Endothelial cell of umbilical vein (primary cell): ENCODE data around the gene SNX12. TPM values are rescaled to one million over a fixed set of nuclear protein-coding genes. Genes with fewer than 3 reads are reported as not detected.

Source experiments
- BruUV-seq: library from RNA; stranded (reverse); fragments of 400-500 nt; replicated peaks from 2 replicates; lab custom pipeline; 2021; lab: Mats Ljungman, UMichigan
- CTCF ChIA-PET: fragments of 300-600, 350-600 bp; sonication (Branson Sonifier 250); formaldehyde crosslinking; loops from one replicate; lab custom pipeline; 2021; ENCODE audit warnings: antibody characterized with exemption, inconsistent platforms; lab: Charles Lee
- POLR2A ChIA-PET: fragments of 300-600, 350-600 bp; sonication (Branson Sonifier 250); formaldehyde crosslinking; loops from one replicate; lab custom pipeline; 2021; ENCODE audit warnings: antibody characterized with exemption, inconsistent platforms; lab: Charles Lee
- DNase-seq: peaks from one replicate; pipeline ENCODE4 v3.0.0-alpha.2; 2011; ENCODE audit warnings: low read depth, low spot score
- FAIRE-seq: peaks from 2 replicates; lab custom pipeline; 2011; peaks lifted over from hg19 to GRCh38; lab: Jason Lieb, UNC
- H2AFZ ChIP-seq: 2 replicates; pipeline ENCODE4 v1.6.0; 2012; ENCODE audit warnings: low read depth, low read length, control low read depth, inconsistent platforms
- H3K27ac ChIP-seq: 2 replicates; pipeline ENCODE4 v1.5.1; 2011; ENCODE audit warnings: low read depth, mild to moderate bottlenecking, control low read depth, low read length, moderate library complexity; ENCODE audit not compliant: insufficient read depth
- H3K27me3 ChIP-seq, 2 experiments: 2 replicates each; pipeline versions ENCODE4 v1.6.0 to v1.6.1; 2011; ENCODE audit warnings: low read length in 2 of 2, mixed read lengths in 1 of 2; ENCODE audit not compliant: control insufficient read depth in 2 of 2, insufficient read depth in 2 of 2
- H3K36me3 ChIP-seq, 2 experiments: 2 replicates in 1 of 2; 3 replicates in 1 of 2; pipeline ENCODE4 v1.5.1; 2011; ENCODE audit warnings: low read length in 2 of 2, mild to moderate bottlenecking in 1 of 2, moderate library complexity in 1 of 2; ENCODE audit not compliant: control insufficient read depth in 2 of 2, insufficient read depth in 2 of 2; ENCODE audit errors: extremely low read depth in 1 of 2
- H3K4me1 ChIP-seq: 3 replicates; pipeline ENCODE4 v1.5.1; 2011; ENCODE audit warnings: mild to moderate bottlenecking, low read length; ENCODE audit not compliant: control insufficient read depth, insufficient read depth; ENCODE audit errors: extremely low read depth
- H3K4me2 ChIP-seq: 2 replicates; pipeline ENCODE4 v1.6.1; 2011; ENCODE audit warnings: low read length, control low read depth, mixed read lengths; ENCODE audit not compliant: insufficient read depth
- H3K4me3 ChIP-seq, 3 experiments: fragments of 200-600 bp in 1 of 3; sonication (generic), shearing (Covaris generic) in 1 of 3; replicated peaks in 1 of 3; 2 replicates each; pipeline ENCODE4 v1.5.1; 2011 to 2016; ENCODE audit warnings: control low read depth in 3 of 3, low read length in 3 of 3, mild to moderate bottlenecking in 2 of 3, inconsistent platforms in 1 of 3, low read depth in 1 of 3, moderate library complexity in 1 of 3; ENCODE audit not compliant: insufficient read depth in 1 of 3
- H3K79me2 ChIP-seq: 2 replicates; pipeline ENCODE4 v1.6.0; 2012; ENCODE audit warnings: low read length, inconsistent platforms; ENCODE audit not compliant: control insufficient read depth, insufficient read depth
- H3K9ac ChIP-seq: replicated peaks from 2 replicates; pipeline ENCODE3; 2011; ENCODE audit warnings: low read length, control low read depth; ENCODE audit not compliant: insufficient read depth; ENCODE audit errors: extremely low read depth
- H3K9me1 ChIP-seq: replicated peaks from 3 replicates; pipeline ENCODE4 v1.6.0; 2011; ENCODE audit warnings: mild to moderate bottlenecking, low read length; ENCODE audit not compliant: control insufficient read depth, insufficient read depth; ENCODE audit errors: extremely low read depth
- H3K9me3 ChIP-seq: replicated peaks from 2 replicates; pipeline ENCODE4 v1.5.1; 2012; ENCODE audit warnings: low read length, inconsistent platforms; ENCODE audit not compliant: control insufficient read depth, insufficient read depth
- H4K20me1 ChIP-seq: replicated peaks from 2 replicates; pipeline ENCODE3; 2011; ENCODE audit warnings: mild to moderate bottlenecking, low read length; ENCODE audit not compliant: control insufficient read depth, insufficient read depth; ENCODE audit errors: extremely low read depth
- EZH2 ChIP-seq: IDR thresholded peaks from 2 replicates; pipeline ENCODE4 v1.6.1; 2012; ENCODE audit warnings: borderline replicate concordance, low read depth, mild to moderate bottlenecking, moderate library complexity, low read length, inconsistent platforms; ENCODE audit not compliant: severe bottlenecking
- FOS ChIP-seq: IDR thresholded peaks from 2 replicates; pipeline ENCODE4 v1.6.1; 2011; ENCODE audit warnings: mild to moderate bottlenecking, low read length, moderate library complexity, borderline replicate concordance; ENCODE audit not compliant: insufficient read depth
- JUN ChIP-seq: IDR thresholded peaks from 2 replicates; pipeline ENCODE4 v1.6.1; 2011; ENCODE audit warnings: borderline replicate concordance, low read depth; ENCODE audit not compliant: insufficient read length, insufficient read depth
- MYC ChIP-seq: IDR thresholded peaks from one replicate; pipeline ENCODE4 v1.6.1; 2011; ENCODE audit warnings: mild to moderate bottlenecking, low read depth, low read length
- POLR2A ChIP-seq: IDR thresholded peaks from 2 replicates; pipeline ENCODE4 v1.6.1; 2012; ENCODE audit warnings: low read depth, mild to moderate bottlenecking, control low read depth, low read length
- POLR2AphosphoS5 ChIP-seq: IDR thresholded peaks from 2 replicates; pipeline ENCODE4 v1.6.1; 2012; ENCODE audit warnings: low read depth, mild to moderate bottlenecking, control low read depth, low read length, moderate library complexity; ENCODE audit not compliant: insufficient read depth
- dilution Hi-C: fragments of 300-500 bp; cut with MboI; formaldehyde crosslinking; loops from one replicate; pipeline ENCODE4 v1.15.0; 2019; ENCODE audit warnings: low sequenced_read_pairs; ENCODE audit not compliant: extremely low pct_ligation_motif_present
- intact Hi-C: fragments of 100-400 bp; cut with micrococcal nuclease; formaldehyde crosslinking; loops from one replicate; pipeline ENCODE4 v1.10.0; 2022
- polyA plus RNA-seq, 4 experiments: library from polyadenylated mRNA; depleted of rRNA in 3 of 4; stranded (reverse) in 3 of 4; unstranded in 1 of 4; fragments of >200 nt; gene quantifications; 2 replicates each; pipeline versions ENCODE4 v1.2.1 to v1.2.3, GENCODE V29; 2011 to 2012; ENCODE audit warnings: missing spikeins in 1 of 4
- total RNA-seq: library from RNA; stranded (reverse); gene quantifications from 2 replicates; pipeline ENCODE4 v1.2.3, GENCODE V29; 2021
- TF ChIP-seq, protein P1 (sequence below), 2 donors: IDR thresholded peaks; 1 replicate in 1 of 2; 2 replicates in 1 of 2; pipeline ENCODE4 v1.5.1; 2011; ENCODE audit warnings: low read length in 2 of 2, mild to moderate bottlenecking in 2 of 2, moderate library complexity in 2 of 2, control low read depth in 1 of 2, inconsistent platforms in 1 of 2, low read depth in 1 of 2; ENCODE audit not compliant: insufficient read depth in 1 of 2; ENCODE audit errors: extremely low read depth in 1 of 2
- TF ChIP-seq, protein P2 (sequence below): IDR thresholded peaks from 2 replicates; pipeline ENCODE4 v1.6.1; 2011; ENCODE audit not compliant: insufficient read depth, insufficient read length

The SNX12 gene
- total and polyA plus RNA-seq, 2 donors (not counting 3 experiments of a cell fraction or from before 2014, with no cell fraction given) = 85.4 to 90.6 TPM

DNA sequence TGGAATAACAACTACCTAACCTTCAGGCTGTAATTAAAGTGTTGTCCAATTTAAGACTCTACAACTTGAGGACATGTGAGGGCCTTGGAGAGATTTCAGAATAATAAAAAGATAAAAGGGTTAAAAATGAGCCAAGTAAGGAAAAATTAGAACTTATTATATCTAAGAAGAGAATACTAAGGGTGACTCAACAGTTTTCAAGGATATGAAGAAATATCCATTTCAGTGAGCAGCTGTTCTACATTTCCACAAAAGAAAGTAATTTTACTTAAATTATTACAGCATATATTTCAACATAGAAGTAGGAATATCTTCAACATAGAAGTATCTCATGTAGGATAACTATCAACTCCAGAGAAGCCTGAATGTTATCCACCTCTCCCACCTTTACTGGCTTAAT lies 11.3 kb downstream of the SNX12 start:
- no TSS peak for BruUV-seq
- Histone ChIP-seq H3K9ac (no peak overlapping the region), H3K9me3 (no peaks in the 10 kb centered on the region), H2AFZ (no peak overlapping the region), H3K4me2 (no peak overlapping the region), H3K4me3 (no peak overlapping the region), H4K20me1 (no peaks in the 10 kb centered on the region), H3K79me2 (no peaks in the 10 kb centered on the region), H3K36me3 (peaks cover 0 to 9% of the 10 kb centered on the region in 2 experiments), H3K27ac (no peak overlapping the region), H3K4me1 (no peaks in the 10 kb centered on the region), H3K9me1 (no peaks in the 10 kb centered on the region), H3K27me3 (no peaks in the 10 kb centered on the region)
- intact Hi-C loops (no loop called here), dilution Hi-C loops (no loop called here)
- no peak for DNase-seq
- CTCF ChIA-PET = no interaction called here
- TF ChIP-seq, protein P1, sequence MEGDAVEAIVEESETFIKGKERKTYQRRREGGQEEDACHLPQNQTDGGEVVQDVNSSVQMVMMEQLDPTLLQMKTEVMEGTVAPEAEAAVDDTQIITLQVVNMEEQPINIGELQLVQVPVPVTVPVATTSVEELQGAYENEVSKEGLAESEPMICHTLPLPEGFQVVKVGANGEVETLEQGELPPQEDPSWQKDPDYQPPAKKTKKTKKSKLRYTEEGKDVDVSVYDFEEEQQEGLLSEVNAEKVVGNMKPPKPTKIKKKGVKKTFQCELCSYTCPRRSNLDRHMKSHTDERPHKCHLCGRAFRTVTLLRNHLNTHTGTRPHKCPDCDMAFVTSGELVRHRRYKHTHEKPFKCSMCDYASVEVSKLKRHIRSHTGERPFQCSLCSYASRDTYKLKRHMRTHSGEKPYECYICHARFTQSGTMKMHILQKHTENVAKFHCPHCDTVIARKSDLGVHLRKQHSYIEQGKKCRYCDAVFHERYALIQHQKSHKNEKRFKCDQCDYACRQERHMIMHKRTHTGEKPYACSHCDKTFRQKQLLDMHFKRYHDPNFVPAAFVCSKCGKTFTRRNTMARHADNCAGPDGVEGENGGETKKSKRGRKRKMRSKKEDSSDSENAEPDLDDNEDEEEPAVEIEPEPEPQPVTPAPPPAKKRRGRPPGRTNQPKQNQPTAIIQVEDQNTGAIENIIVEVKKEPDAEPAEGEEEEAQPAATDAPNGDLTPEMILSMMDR (IDR thresholded peaks at IDR 0.05; ENCODE audit: extremely low read depth in 1 of 2, insufficient read depth in 1 of 2, low read depth in 1 of 2, low read length in 2 of 2) = no peak
- TF ChIP-seq JUN (no peak), FOS (no peak), EZH2 (no peak), MYC (no peak), POLR2A (no peak), POLR2AphosphoS5 (no peak)
- TF ChIP-seq, protein P2, sequence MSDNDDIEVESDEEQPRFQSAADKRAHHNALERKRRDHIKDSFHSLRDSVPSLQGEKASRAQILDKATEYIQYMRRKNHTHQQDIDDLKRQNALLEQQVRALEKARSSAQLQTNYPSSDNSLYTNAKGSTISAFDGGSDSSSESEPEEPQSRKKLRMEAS = no peak
- no peak for FAIRE-seq
- POLR2A ChIA-PET = no interaction called here
